IMR-90 (cell line): ENCODE measurements around the gene AMFR. TPM values are rescaled to one million over a fixed set of nuclear protein-coding genes. Genes with fewer than 3 reads are reported as not detected.
"Not testable (repeated sequence)": the region's sequence is repeated elsewhere in the genome, so short reads cannot be mapped to it uniquely, and the experiment has no call there.

Experiments
- ATAC-seq: fragments of 200-7000 bp; cut with Tn5 transposase; 2 replicates; pipeline ENCODE4 v1.9.1; 2020; ENCODE audit warnings: low read depth, mild to moderate bottlenecking, moderate library complexity
- BruUV-seq: library from RNA; stranded (reverse); fragments of 400-500 nt; replicated peaks from 2 replicates; lab custom pipeline; 2021; lab: Mats Ljungman, UMichigan
- CTCF ChIA-PET: fragments of 300-600 bp; formaldehyde crosslinking; extraction: SDS; loops from one replicate; lab custom pipeline; 2021; ENCODE audit warnings: antibody characterized with exemption; lab: Yijun Ruan, JAX
- POLR2A ChIA-PET: fragments of 300-600 bp; sonication (Branson Sonifier 250); formaldehyde crosslinking; loops from one replicate; lab custom pipeline; 2022; ENCODE audit warnings: antibody characterized with exemption; ENCODE audit not compliant: unreplicated experiment; lab: Charles Lee
- DNase-seq: peaks from one replicate; pipeline ENCODE4 v3.0.0; 2013
- H2AFZ ChIP-seq: replicated peaks from 2 replicates; pipeline ENCODE3; 2013; ENCODE audit warnings: low read length, mild to moderate bottlenecking; ENCODE audit not compliant: poor library complexity
- H2AK5ac ChIP-seq: 2 replicates; pipeline ENCODE4 v1.6.1; 2013; ENCODE audit warnings: low read depth, low read length, inconsistent platforms
- H2AK9ac ChIP-seq: replicated peaks from 2 replicates; pipeline ENCODE3; 2013; ENCODE audit warnings: mild to moderate bottlenecking, low read depth, low read length, moderate library complexity; ENCODE audit not compliant: poor library complexity
- H2BK120ac ChIP-seq: 2 replicates; pipeline ENCODE4 v1.6.1; 2013; ENCODE audit warnings: low read depth, low read length, inconsistent platforms
- H2BK15ac ChIP-seq: 3 replicates; pipeline ENCODE4 v1.6.1; 2013; ENCODE audit warnings: low read depth, low read length, inconsistent platforms
- H2BK20ac ChIP-seq: 2 replicates; pipeline ENCODE4 v1.6.1; 2013; ENCODE audit warnings: low read depth, mild to moderate bottlenecking, inconsistent platforms, low read length, moderate library complexity
- H2BK5ac ChIP-seq: 2 replicates; pipeline ENCODE4 v1.6.1; 2013; ENCODE audit warnings: mild to moderate bottlenecking, low read depth, low read length, inconsistent platforms; ENCODE audit not compliant: poor library complexity, severe bottlenecking
- H3K14ac ChIP-seq: replicated peaks from 2 replicates; pipeline ENCODE4 v1.6.1; 2013; ENCODE audit warnings: low read depth, low read length, inconsistent platforms
- H3K18ac ChIP-seq: 2 replicates; pipeline ENCODE4 v1.6.1; 2013; ENCODE audit warnings: low read depth, low read length, control low read depth
- H3K23ac ChIP-seq: 2 replicates; pipeline ENCODE4 v1.6.1; 2013; ENCODE audit warnings: low read depth, low read length, inconsistent platforms
- H3K27ac ChIP-seq: 2 replicates; pipeline ENCODE4 v1.5.1; 2013; ENCODE audit warnings: mild to moderate bottlenecking, control low read depth, low read length; ENCODE audit not compliant: insufficient read depth
- H3K27me3 ChIP-seq: 2 replicates; pipeline ENCODE4 v1.6.1; 2013; ENCODE audit warnings: low read length; ENCODE audit not compliant: control insufficient read depth, insufficient read depth
- H3K36me3 ChIP-seq: 2 replicates; pipeline ENCODE4 v1.6.1; 2013; ENCODE audit warnings: low read length, mixed read lengths; ENCODE audit not compliant: control insufficient read depth, insufficient read depth
- H3K4ac ChIP-seq: 2 replicates; pipeline ENCODE4 v1.6.1; 2013; ENCODE audit warnings: low read depth, low read length, inconsistent platforms
- H3K4me1 ChIP-seq: 2 replicates; pipeline ENCODE4 v1.6.1; 2013; ENCODE audit warnings: low read length, mixed read lengths; ENCODE audit not compliant: control insufficient read depth, insufficient read depth
- H3K4me2 ChIP-seq: 2 replicates; pipeline ENCODE4 v1.6.1; 2013; ENCODE audit warnings: low read depth, mild to moderate bottlenecking, control low read depth, low read length, moderate library complexity
- H3K4me3 ChIP-seq: 2 replicates; pipeline ENCODE4 v1.5.1; 2013; ENCODE audit warnings: low read depth, mild to moderate bottlenecking, control low read depth, low read length, moderate library complexity; ENCODE audit not compliant: insufficient read depth
- H3K56ac ChIP-seq: 2 replicates; pipeline ENCODE4 v1.6.1; 2013; ENCODE audit warnings: low read length, inconsistent platforms; ENCODE audit not compliant: insufficient read depth; ENCODE audit errors: extremely low read depth
- H3K79me1 ChIP-seq, 2 experiments: 2 replicates each; pipeline ENCODE4 v1.6.1; 2013; ENCODE audit warnings: low read length in 2 of 2, inconsistent platforms in 1 of 2, low read depth in 1 of 2
- H3K9ac ChIP-seq: 2 replicates; pipeline ENCODE4 v1.6.1; 2013; ENCODE audit warnings: low read depth, low read length, control low read depth
- H3K9me1 ChIP-seq: 2 replicates; pipeline ENCODE4 v1.6.1; 2013; ENCODE audit warnings: low read length, inconsistent platforms; ENCODE audit not compliant: insufficient read depth
- H3K9me3 ChIP-seq: 2 replicates; pipeline ENCODE4 v1.6.1; 2013; ENCODE audit warnings: low read length; ENCODE audit not compliant: control insufficient read depth, insufficient read depth
- H4K20me1 ChIP-seq: 2 replicates; pipeline ENCODE4 v1.6.1; 2013; ENCODE audit warnings: low read length, inconsistent platforms; ENCODE audit not compliant: insufficient read depth
- H4K5ac ChIP-seq: 2 replicates; pipeline ENCODE4 v1.6.1; 2013; ENCODE audit warnings: mild to moderate bottlenecking, low read depth, low read length, control low read depth
- H4K8ac ChIP-seq, 2 experiments: 2 replicates each; pipeline ENCODE4 v1.6.1; 2013; ENCODE audit warnings: low read depth in 2 of 2, low read length in 2 of 2, control low read depth in 1 of 2, inconsistent platforms in 1 of 2
- H4K91ac ChIP-seq: 2 replicates; pipeline ENCODE4 v1.6.1; 2013; ENCODE audit warnings: low read depth, low read length, inconsistent platforms; ENCODE audit not compliant: insufficient read depth
- RCOR1 ChIP-seq: IDR thresholded peaks from 2 replicates; pipeline ENCODE4 v1.6.1; 2012; ENCODE audit warnings: mild to moderate bottlenecking, low read length, improper control_type of control experiment; ENCODE audit not compliant: insufficient replicate concordance
- WGBS, 2 experiments: methylation state at CpG; one replicate each; pipeline versions ENCODE4 v1.1.5 to v1.1.7; 2013; ENCODE audit warnings: missing lambda C conversion rate in 2 of 2; ENCODE audit not compliant: insufficient read length in 1 of 2; ENCODE audit errors: extremely low coverage in 2 of 2; 5-methylcytosine and 5-hydroxymethylcytosine counted together
- dilution Hi-C: fragments of 300-500 bp; cut with HindIII; formaldehyde crosslinking; loops from one replicate; pipeline ENCODE4 v1.14.3; 2018; ENCODE audit warnings: low sequenced_read_pairs; ENCODE audit not compliant: unreplicated experiment
- in situ Hi-C: fragments of 300-500 bp; cut with MboI; formaldehyde crosslinking; loops from 3 replicates; pipeline ENCODE4 v1.14.3; 2019; ENCODE audit warnings: low sequenced_read_pairs, inconsistent platforms, mixed read lengths
- intact Hi-C: fragments of 100-400 bp; cut with micrococcal nuclease; formaldehyde crosslinking; loops from 2 replicates; pipeline ENCODE4 v1.10.0; 2022
- polyA plus RNA-seq, 3 experiments: library from polyadenylated mRNA; depleted of rRNA; stranded (reverse); fragments of >200 nt; gene quantifications; 2 replicates each; pipeline ENCODE4 v1.2.3, GENCODE V29; 2012; ENCODE audit warnings: low replicate concordance in 1 of 3
- total RNA-seq: library from RNA; depleted of rRNA; stranded (reverse); fragments of >200 nt; gene quantifications from 2 replicates; pipeline ENCODE4 v1.2.3, GENCODE V29; 2012

The AMFR gene
- total and polyA plus RNA-seq, 2 of the 4 experiments (the other 2 are of a cell fraction), result 60.7 to 216 TPM

DNA sequence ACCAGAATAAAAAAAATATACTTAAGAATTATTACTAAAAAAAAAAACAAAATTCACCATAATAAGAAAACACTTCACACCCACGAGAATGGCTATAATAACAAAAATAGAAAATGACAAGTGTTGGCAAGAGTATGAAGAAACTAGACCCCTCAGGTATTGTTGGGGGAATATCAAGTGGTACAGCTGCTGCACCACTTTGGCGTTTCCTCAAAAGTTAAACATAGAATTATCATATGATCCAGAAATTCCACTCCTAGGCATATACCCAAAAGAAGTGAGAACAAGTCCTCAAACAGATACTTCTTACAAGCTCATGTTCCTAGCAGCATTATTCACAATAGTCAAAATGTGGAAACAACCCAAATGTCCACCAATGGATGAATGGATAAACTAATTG, 26.3 kb downstream of the AMFR start:
- Histone ChIP-seq H2BK20ac (no peak overlapping the region), H4K5ac (no peak overlapping the region), H3K4me3 (no peak overlapping the region), H3K27ac (no peak overlapping the region), H3K27me3 (no peaks in the 10 kb centered on the region), H4K8ac (no peak overlapping the region), H3K14ac (no peak overlapping the region), H3K4me1 (no peaks in the 10 kb centered on the region), H2AK5ac (no peak overlapping the region), H3K9ac (no peak overlapping the region), H2BK120ac (no peak overlapping the region), H3K9me3 (no peaks in the 10 kb centered on the region), H4K20me1 (no peaks in the 10 kb centered on the region), H3K4me2 (no peak overlapping the region), H2BK5ac (no peak overlapping the region), H2AK9ac (no peak overlapping the region), H2BK15ac (no peak overlapping the region), H2AFZ (no peak overlapping the region), H3K56ac (no peak overlapping the region), H3K36me3 (peaks cover 23% of the 10 kb centered on the region), H3K79me1 (peaks cover 15% of the 10 kb centered on the region in 2 experiments), H3K9me1 (peaks cover 3% of the 10 kb centered on the region), H4K91ac (no peak overlapping the region), H3K18ac (no peak overlapping the region), H3K23ac (no peak overlapping the region), H3K4ac (no peak overlapping the region)
- no peak for ATAC-seq
- ChIA-PET POLR2A (no interaction called here), CTCF (no interaction called here)
- no TSS peak for BruUV-seq
- DNase-seq, result no peak
- intact Hi-C loops (no loop called here), dilution Hi-C loops (no loop called here), in situ Hi-C loops (no loop called here)
- no peak for TF ChIP-seq RCOR1
- no CpG with 5 or more reads among the region's 2 CpGs for WGBS, 2 experiments

DNA sequence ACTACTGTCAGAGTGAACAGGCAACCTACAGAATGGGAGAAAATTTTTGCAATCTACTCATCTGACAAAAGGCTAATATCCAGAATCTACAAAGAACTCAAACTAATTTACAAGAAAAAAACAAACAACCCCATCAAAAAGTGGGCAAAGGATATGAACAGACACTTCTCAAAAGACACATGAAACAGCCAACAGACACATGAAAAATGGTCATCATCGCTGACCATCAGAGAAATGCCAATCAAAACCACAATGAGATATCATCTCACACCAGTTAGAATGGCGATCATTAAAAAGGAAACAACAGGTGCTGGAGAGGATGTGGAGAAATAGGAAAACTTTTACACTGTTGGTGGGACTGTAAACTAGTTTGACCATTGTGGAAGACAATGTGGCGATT, 28.6 kb downstream of the AMFR start:
- H3K4me3 ChIP-seq, CTCF ChIA-PET, H3K56ac ChIP-seq, intact Hi-C loops, H2BK20ac ChIP-seq, H3K4ac ChIP-seq, H2BK5ac ChIP-seq, H4K8ac ChIP-seq, H2AK5ac ChIP-seq, H4K91ac ChIP-seq, H4K5ac ChIP-seq, BruUV-seq, H3K9me3 ChIP-seq, H3K9ac ChIP-seq, H3K4me1 ChIP-seq, DNase-seq, H3K23ac ChIP-seq, H2BK120ac ChIP-seq, H4K20me1 ChIP-seq, H3K9me1 ChIP-seq, dilution Hi-C loops, H2AK9ac ChIP-seq, POLR2A ChIA-PET, H3K4me2 ChIP-seq, H3K18ac ChIP-seq, H3K27ac ChIP-seq, in situ Hi-C loops, H3K27me3 ChIP-seq, ATAC-seq, H3K14ac ChIP-seq, H2BK15ac ChIP-seq, H2AFZ ChIP-seq: not testable (repeated sequence)
- peaks cover 11% of the 10 kb centered on the region for H3K36me3 ChIP-seq
- no CpG with 5 or more reads among the region's 3 CpGs for WGBS, 2 experiments
- peaks cover 9 to 11% of the 10 kb centered on the region in 2 experiments; a peak in 3 of 4 replicates for H3K79me1 ChIP-seq
